Fibroblast of mammary gland (primary cell): Measurements from ENCODE around the gene WNT5B.

Source experiments
- DNase-seq: peaks from one replicate; pipeline ENCODE4 v3.0.0-alpha.2; 2010; ENCODE audit warnings: low read depth
- H3K4me3 ChIP-seq: 2 replicates; pipeline ENCODE4 v1.5.1; 2011; ENCODE audit warnings: low read depth, mild to moderate bottlenecking, low read length, moderate library complexity; ENCODE audit not compliant: control insufficient read depth
- CTCF ChIP-seq: conservative IDR thresholded peaks from 2 replicates; pipeline ENCODE4 v1.5.1; 2011; ENCODE audit warnings: low read depth, low read length, inconsistent platforms; ENCODE audit not compliant: control insufficient read depth, insufficient read depth

Gene WNT5B

DNA sequence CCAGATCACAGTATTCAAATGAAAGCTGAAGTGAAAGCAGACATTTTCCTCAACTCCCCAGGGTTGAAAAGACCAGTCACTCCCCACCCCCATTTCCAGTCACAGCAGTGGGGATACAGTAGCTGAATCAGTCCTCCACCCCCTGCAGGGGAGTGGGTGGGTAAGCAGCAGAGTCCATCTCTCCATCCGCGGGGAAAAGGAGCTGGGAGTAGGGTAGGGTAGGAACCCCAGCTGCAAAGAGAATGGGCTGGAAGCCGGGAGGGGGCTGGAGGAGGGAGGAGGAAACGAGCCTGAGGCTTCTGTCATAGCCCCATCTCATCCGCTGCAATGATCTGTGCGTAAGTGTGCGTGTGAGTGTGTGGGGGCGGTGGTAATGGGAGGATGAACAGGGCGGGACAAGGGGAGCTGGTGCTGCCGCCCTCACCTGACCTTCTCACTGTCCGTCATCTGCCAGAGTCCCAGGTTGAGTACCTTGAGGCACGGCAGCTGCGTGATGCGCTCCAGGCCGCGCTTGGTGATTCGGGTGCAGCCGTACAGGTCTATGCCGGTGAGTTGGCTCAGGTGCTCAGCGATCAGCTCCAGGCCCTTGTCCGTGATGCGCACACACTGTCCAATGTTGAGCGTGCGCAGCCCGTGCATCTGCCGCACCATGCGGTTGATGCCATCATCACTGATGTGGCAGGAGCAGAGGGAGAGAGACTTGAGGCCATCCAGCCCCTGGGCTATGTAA is 36.4 kb upstream of the WNT5B start:
- DNase-seq: peak; percentile 88
- peak overlapping the region; percentile 64 for H3K4me3 ChIP-seq
- TF ChIP-seq CTCF: peak; percentile 11

GRCh38 chr12:1593174-1594005 is 35.6 kb upstream of the WNT5B start:
- DNase-seq: no peak

DNA sequence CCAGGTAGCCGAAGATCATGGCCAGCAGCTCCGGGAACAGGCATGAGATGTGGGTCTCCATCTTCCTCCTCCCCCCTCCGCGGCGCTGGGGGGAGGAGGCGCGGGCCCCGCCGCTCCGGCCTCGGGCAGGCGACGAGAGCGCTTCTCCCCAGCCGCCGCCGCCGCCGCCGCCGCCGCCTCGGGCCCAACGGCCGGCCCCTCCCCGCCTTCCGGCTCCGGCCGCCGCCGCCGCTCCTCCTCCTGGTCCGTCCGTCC is 35.1 kb upstream of the WNT5B start:
- no peak for TF ChIP-seq CTCF
- DNase-seq: no peak
- H3K4me3 ChIP-seq: peak overlapping the region; percentile 64

More at GRCh38 chr12:1593174-1594005, 35.6 kb upstream of the WNT5B start:
- H3K4me3 ChIP-seq: peak overlapping the region; percentile 64
- no peak for TF ChIP-seq CTCF

DNA sequence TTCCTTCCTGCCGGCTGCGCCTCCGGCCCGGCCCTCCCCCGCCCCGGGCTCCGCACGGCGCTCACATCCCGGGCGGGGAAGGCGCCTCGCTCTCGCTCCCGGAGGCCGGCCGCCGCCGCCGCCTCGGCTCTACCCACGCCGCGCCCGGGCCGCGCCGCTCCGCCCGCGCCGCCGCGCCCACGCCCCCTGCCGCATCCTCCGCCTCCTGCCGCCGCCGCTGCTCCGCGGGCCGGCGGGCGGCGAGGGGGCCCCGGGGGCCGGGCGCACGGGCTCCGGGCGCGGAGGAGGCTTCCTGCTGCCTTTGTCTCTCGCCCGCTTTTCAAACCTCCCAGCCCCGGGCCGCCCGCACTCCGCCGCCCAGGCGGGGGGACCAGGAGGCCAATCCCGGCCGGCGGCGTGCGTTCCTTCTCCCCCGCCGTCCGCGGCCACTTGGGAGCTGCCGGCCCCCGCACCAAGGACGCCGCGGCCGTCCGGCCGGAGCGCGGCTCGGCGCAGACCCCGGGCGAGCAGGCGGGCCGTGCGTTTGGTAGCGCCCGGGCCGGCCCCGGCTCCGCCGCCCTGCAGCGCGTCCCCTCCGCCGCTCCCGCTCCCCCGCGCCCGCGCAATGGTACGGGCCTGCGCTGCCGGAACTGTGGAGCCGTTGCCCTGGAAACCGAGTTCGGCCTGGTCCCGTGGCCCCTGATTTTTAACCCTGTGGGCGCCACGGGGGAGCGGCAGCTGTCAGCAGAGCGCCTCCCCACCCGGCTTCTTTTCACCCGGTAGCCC is 34.6 kb upstream of the WNT5B start, which contains the start of gene FBXL14:
Gene FBXL14 (minus strand): TSS at position 321 of the 765 bp plus-strand sequence. CDS start 515 bp downstream, outside the sequence.
- peak; percentile 73 for DNase-seq
- TF ChIP-seq CTCF: no peak
- H3K4me3 ChIP-seq: peak within 1 kb of the TSS; percentile 64

DNA sequence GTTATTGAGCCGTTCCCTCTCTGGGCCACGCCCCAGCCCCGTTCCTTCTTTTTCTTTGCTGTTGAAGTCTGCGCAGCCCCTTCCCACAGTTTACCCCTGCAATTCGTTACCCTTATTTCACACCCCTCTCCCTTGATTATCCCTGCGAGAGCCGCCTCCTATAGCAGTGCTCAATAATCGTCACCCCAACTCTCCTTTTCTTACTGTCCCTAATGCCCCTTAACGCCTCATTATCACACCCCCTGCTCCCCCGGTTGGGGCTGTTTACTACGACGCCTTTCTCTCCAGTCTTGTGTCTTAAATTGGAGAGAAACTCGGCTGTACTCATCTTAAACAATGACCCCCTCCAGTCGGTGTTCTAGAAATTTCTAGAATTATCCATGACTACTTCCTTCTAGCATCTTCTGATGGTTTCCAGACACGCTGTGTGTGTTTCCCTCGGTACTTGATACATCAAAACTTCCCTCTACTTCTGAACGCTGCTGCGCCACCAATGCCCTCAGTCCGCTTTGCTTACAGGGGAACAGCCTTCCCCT is 33.9 kb upstream of the WNT5B start:
- H3K4me3 ChIP-seq: peak overlapping the region; percentile 59
- TF ChIP-seq CTCF: no peak
- DNase-seq: no peak

DNA sequence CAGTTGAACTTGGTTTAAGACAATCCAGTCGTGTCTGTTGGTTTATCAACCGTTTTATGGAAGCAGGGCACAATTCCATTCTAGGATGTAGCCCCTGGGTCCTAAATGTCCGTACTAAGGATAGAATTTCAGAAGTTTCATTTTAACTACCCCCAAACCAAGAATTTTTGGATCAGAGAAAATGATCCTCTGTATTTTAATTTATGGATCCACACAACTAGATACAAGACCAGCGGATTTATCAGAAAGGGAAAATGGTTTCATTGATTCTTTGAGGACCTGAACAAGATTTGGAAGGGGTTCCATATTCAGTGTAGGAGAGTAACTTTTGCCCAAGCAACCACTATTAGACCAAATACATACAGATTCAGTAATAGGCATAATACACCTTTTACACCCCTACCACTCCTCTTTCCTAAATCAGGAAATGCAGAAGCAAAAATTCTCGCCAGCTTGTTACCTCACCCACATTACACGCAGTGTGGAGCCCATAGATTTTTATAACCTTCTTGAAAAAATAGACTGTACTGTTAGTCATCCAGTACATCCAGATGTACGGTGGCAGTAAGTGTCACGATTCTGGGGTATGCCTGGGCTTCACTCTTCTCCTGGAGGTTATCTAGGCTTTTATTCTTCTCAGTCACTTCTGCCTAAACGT is 33.2 kb upstream of the WNT5B start:
- no peak overlapping the region for H3K4me3 ChIP-seq
- peak; percentile 64 for DNase-seq
- TF ChIP-seq CTCF: no peak
